Peyer's patch (tissue), 4 donors: Measurements from ENCODE around the gene BBS5. TPM values are rescaled to one million over a fixed set of nuclear protein-coding genes. Genes with fewer than 3 reads are reported as not detected.

Experiments
- DNase-seq, 3 donors: peaks; one replicate each; pipeline ENCODE4 v3.0.0-alpha.2; 2017 to 2019
- H3K27ac ChIP-seq, 4 donors: fragments of 200-600 bp; sonication (generic); one replicate each; pipeline ENCODE4 v1.5.1; 2016 to 2019
- H3K27me3 ChIP-seq, 2 donors: fragments of 200-600 bp; sonication (generic); one replicate each; pipeline ENCODE4 v1.5.1; 2019
- H3K36me3 ChIP-seq, 3 donors: fragments of 200-600 bp; sonication (generic); one replicate each; pipeline ENCODE4 v1.5.1; 2016 to 2019
- H3K4me1 ChIP-seq, 4 donors: fragments of 200-600 bp; sonication (generic); one replicate each; pipeline ENCODE4 v1.5.1; 2016 to 2019
- H3K4me3 ChIP-seq, 4 donors: fragments of 200-600 bp; sonication (generic); 1 replicate in 3 of 4; 2 replicates in 1 of 4; pipeline ENCODE4 v1.5.1; 2016 to 2019; ENCODE audit warnings: mild to moderate bottlenecking in 1 of 4
- H3K9me3 ChIP-seq, 4 donors: fragments of 200-600 bp; sonication (generic); one replicate each; pipeline ENCODE4 v1.5.1; 2016 to 2019; ENCODE audit warnings: mild to moderate bottlenecking in 1 of 4
- POLR2A ChIP-seq, 2 donors: fragments of 450-650 bp; IDR thresholded peaks; one replicate each; pipeline ENCODE4 v1.5.1; 2017; ENCODE audit warnings: antibody characterized with exemption in 2 of 2, mild to moderate bottlenecking in 2 of 2, moderate library complexity in 2 of 2
- total RNA-seq, 4 donors: library from RNA; depleted of rRNA; stranded (reverse); fragments of >200 nt; gene quantifications; one replicate each; pipeline ENCODE4 v1.1.0, GENCODE V29; 2016
- TF ChIP-seq, protein P1 (sequence below), 6 experiments: fragments of 450-650 bp in 4 of 6; fragments of 200-600 bp in 2 of 6; sonication (generic) in 1 of 6; IDR thresholded peaks; one replicate each; pipeline ENCODE4 v1.5.1; 2017 to 2019; ENCODE audit warnings: antibody characterized with exemption in 6 of 6, mild to moderate bottlenecking in 3 of 6, moderate library complexity in 1 of 6

Gene BBS5
- total RNA-seq, 4 donors from 2014 or later, result 3.9 to 8.3 (median 4.6) TPM; not detected in 1

DNA sequence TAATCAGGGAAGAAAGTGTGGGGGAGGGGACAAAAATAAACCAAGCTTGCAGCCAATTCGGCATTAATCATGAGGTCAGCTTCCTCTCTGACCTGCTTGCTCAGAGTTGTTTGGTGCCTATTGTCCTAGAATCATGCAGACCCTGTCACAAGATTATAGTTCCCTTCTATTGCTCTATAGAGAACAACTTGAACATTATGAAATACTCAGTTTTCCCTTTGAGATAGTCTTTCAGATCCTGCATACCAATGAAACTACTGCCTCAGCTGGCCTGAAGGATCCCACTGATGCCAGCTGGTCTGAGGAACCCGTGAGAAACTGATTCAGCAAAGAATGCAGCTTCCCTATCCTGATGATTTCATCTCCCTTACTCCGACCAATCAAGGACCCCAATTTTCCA lies 955 bp upstream of the BBS5 start:
- no peak for TF ChIP-seq POLR2A (IDR thresholded peaks at IDR 0.05)
- TF ChIP-seq, protein P1, sequence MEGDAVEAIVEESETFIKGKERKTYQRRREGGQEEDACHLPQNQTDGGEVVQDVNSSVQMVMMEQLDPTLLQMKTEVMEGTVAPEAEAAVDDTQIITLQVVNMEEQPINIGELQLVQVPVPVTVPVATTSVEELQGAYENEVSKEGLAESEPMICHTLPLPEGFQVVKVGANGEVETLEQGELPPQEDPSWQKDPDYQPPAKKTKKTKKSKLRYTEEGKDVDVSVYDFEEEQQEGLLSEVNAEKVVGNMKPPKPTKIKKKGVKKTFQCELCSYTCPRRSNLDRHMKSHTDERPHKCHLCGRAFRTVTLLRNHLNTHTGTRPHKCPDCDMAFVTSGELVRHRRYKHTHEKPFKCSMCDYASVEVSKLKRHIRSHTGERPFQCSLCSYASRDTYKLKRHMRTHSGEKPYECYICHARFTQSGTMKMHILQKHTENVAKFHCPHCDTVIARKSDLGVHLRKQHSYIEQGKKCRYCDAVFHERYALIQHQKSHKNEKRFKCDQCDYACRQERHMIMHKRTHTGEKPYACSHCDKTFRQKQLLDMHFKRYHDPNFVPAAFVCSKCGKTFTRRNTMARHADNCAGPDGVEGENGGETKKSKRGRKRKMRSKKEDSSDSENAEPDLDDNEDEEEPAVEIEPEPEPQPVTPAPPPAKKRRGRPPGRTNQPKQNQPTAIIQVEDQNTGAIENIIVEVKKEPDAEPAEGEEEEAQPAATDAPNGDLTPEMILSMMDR (IDR thresholded peaks at IDR 0.05), result no peak
- peak in 1 of 3 donors; percentile 45 for DNase-seq
- no peak overlapping the region for H3K4me3 ChIP-seq
- no peaks in the 10 kb centered on the region for H3K27me3 ChIP-seq
- H3K27ac ChIP-seq, result peak overlapping the region in 1 of 4 donors; percentile 68
- H3K36me3 ChIP-seq, result no peaks in the 10 kb centered on the region
- H3K9me3 ChIP-seq, result no peaks in the 10 kb centered on the region
- H3K4me1 ChIP-seq, result peaks cover 0 to 6% (median 0%) of the 10 kb centered on the region in 4 donors

DNA sequence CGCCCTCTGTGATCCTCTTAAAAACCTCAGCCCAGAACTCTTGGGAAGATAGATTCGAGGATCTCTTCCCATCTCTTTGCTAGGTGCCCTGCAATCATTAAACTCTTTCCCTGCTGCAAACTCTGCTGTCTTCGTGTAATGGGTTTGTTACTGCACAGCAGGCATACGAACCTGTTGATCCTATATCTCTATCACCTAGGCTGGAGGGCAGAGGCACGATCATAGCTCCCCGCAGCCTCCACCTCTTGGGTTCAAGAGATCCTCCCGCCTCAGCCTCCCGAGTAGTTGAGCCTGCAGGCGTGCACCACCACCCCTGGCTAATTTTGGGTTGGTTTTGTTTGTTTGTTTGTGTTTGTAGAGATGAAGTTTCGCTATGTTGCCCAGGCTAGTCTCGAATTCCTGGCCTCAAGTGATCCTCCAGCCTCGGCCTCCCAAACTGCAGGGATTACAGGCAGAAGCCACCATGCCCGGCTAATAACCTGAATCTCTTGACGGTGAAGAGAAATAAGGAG lies 493 bp upstream of the BBS5 start:
- TF ChIP-seq POLR2A (IDR thresholded peaks at IDR 0.05), result no peak
- TF ChIP-seq, protein P1 (IDR thresholded peaks at IDR 0.05), result no peak
- peak overlapping the region; percentile 24 to 68 (median 66) for H3K27ac ChIP-seq
- DNase-seq, result no peak
- peak overlapping the region; percentile 42 to 90 (median 80) for H3K4me3 ChIP-seq
- H3K36me3 ChIP-seq, result no peaks in the 10 kb centered on the region
- H3K4me1 ChIP-seq, result peaks cover 0 to 6% (median 0%) of the 10 kb centered on the region in 4 donors
- H3K27me3 ChIP-seq, result no peaks in the 10 kb centered on the region
- H3K9me3 ChIP-seq, result no peaks in the 10 kb centered on the region

DNA sequence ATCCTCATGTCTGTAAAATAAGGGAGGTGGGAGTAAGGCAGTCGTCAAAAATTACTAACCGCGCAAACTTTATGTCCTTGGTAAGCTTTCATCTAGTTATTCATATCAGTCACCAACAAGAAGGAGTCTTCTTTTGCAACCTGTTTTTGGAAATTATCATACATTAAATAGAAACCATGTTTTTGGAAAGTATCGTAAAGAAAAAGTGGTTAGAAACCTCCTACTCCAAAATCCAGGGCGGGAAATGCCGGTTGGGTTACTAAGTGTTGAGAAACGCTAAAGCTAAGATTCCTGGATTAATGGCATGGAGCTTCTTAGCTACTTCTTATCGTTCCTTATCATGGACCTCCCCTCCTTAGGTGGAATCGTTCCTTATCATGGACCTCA lies 778 bp downstream of the BBS5 start:
- peak overlapping the region; percentile 42 to 90 (median 80) for H3K4me3 ChIP-seq
- H3K27me3 ChIP-seq, result no peaks in the 10 kb centered on the region
- no peaks in the 10 kb centered on the region for H3K9me3 ChIP-seq
- H3K27ac ChIP-seq, result peak overlapping the region in 2 of 4 donors; percentile 66 to 68
- peaks cover 0 to 6% (median 0%) of the 10 kb centered on the region in 4 donors for H3K4me1 ChIP-seq
- no peak for DNase-seq
- no peak for TF ChIP-seq POLR2A (IDR thresholded peaks at IDR 0.05)
- TF ChIP-seq, protein P1 (IDR thresholded peaks at IDR 0.05), result no peak
- H3K36me3 ChIP-seq, result no peaks in the 10 kb centered on the region

DNA sequence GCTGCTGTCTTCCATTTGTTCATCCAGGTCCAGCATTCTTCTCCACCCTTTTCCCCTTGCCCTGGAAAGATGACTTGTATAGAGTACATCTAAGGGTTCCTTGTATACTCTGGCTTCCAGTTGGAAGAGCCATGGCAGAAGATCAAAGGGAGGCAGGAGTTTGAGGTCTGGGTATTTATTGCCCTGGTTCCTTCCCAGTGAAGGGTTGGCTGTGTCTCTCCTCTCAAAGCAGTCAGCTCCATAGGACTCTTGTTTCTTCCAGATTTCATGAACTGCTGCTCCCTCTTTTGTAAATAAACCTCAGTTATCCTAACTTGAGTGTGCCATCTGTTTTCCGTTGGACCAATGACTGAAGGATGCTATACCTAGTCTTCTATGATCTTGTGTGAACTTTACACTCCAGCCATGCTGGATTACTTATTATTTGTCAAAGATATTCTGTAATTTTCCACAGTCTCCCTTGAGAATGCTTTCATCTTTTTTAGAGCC lies 6.4 kb downstream of the BBS5 start:
- Histone ChIP-seq H3K4me1 (no peaks in the 10 kb centered on the region), H3K36me3 (no peaks in the 10 kb centered on the region), H3K9me3 (no peaks in the 10 kb centered on the region), H3K4me3 (no peak overlapping the region), H3K27ac (no peak overlapping the region), H3K27me3 (no peaks in the 10 kb centered on the region)
- no peak for DNase-seq
- no peak for TF ChIP-seq POLR2A (IDR thresholded peaks at IDR 0.05)
- TF ChIP-seq, protein P1 (IDR thresholded peaks at IDR 0.05), result no peak

DNA sequence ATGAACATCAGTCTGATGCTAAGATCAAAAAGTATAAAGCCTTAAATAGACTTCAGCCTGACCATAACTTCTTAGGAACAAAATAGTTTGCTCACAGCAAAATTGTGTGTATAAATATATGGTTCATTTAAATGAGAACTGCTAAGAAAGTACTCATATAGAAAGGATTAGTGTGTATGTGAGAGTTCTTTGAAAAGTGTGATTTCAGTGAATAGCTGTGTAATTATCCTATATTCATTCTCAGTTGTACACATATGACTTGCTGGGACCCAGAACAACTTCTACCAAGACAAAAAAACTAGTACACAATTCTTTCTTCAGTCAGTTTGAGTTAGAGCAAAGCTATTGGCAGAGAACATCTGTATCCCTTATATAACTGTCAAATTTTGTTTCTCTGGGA lies 7.2 kb downstream of the BBS5 start:
- Histone ChIP-seq H3K4me1 (no peaks in the 10 kb centered on the region), H3K27me3 (no peaks in the 10 kb centered on the region), H3K36me3 (no peaks in the 10 kb centered on the region), H3K9me3 (no peaks in the 10 kb centered on the region), H3K27ac (no peak overlapping the region), H3K4me3 (no peak overlapping the region)
- TF ChIP-seq POLR2A (IDR thresholded peaks at IDR 0.05), result no peak
- TF ChIP-seq, protein P1 (IDR thresholded peaks at IDR 0.05), result no peak
- no peak for DNase-seq
